BJ (cell line): ENCODE measurements around the gene WFIKKN1. TPM values are rescaled to one million over a fixed set of nuclear protein-coding genes. Genes with fewer than 3 reads are reported as not detected.

Experiments
- CTCF ChIA-PET: fragments of 350-600 bp; formaldehyde crosslinking; extraction: SDS; loops from one replicate; lab custom pipeline; 2021; ENCODE audit warnings: antibody characterized with exemption, inconsistent platforms; lab: Yijun Ruan, JAX
- POLR2A ChIA-PET: fragments of 300-600 bp; sonication (Branson Sonifier 250); formaldehyde crosslinking; extraction: SDS; loops from one replicate; lab custom pipeline; 2021; ENCODE audit warnings: antibody characterized with exemption; lab: Charles Lee
- DNase-seq: peaks from one replicate; pipeline ENCODE4 v3.0.0-alpha.2; 2011; ENCODE audit warnings: low read depth
- H3K27me3 ChIP-seq: 2 replicates; pipeline ENCODE4 v1.6.0; 2011; ENCODE audit warnings: low read length; ENCODE audit not compliant: control insufficient read depth, insufficient read depth
- H3K36me3 ChIP-seq: 2 replicates; pipeline ENCODE4 v1.5.1; 2011; ENCODE audit warnings: low read length; ENCODE audit not compliant: control insufficient read depth, insufficient read depth
- H3K4me3 ChIP-seq: 2 replicates; pipeline ENCODE4 v1.5.1; 2011; ENCODE audit warnings: low read depth, mild to moderate bottlenecking, control low read depth, low read length
- CTCF ChIP-seq: IDR thresholded peaks from 2 replicates; pipeline ENCODE4 v1.5.1; 2011; ENCODE audit warnings: low read depth, mild to moderate bottlenecking, control low read depth, inconsistent platforms, low read length, moderate library complexity; ENCODE audit not compliant: insufficient read depth
- polyA plus RNA-seq: library from polyadenylated mRNA; depleted of rRNA; stranded (reverse); fragments of >200 nt; gene quantifications from 2 replicates; pipeline ENCODE4 v1.2.3, GENCODE V29; 2011

The WFIKKN1 gene
- polyA plus RNA-seq, 1 experiment: not detected

GRCh38 chr16:591231-591630 is 39.6 kb upstream of the WFIKKN1 start:
- TF ChIP-seq CTCF: no peak
- ChIA-PET CTCF (no interaction called here), POLR2A (no interaction called here)
- Histone ChIP-seq H3K4me3 (peak overlapping the region; percentile 94), H3K36me3 (peaks cover 5% of the 10 kb centered on the region; the same call in 1 of the 2 replicates), H3K27me3 (no peaks in the 10 kb centered on the region)
- no peak for DNase-seq

GRCh38 chr16:591892-592517 is 38.8 kb upstream of the WFIKKN1 start:
- CTCF ChIA-PET: no interaction called here
- H3K4me3 ChIP-seq: no peak overlapping the region
- no peak for DNase-seq
- peaks cover 8% of the 10 kb centered on the region; the same call in 1 of the 2 replicates for H3K36me3 ChIP-seq
- no peak for TF ChIP-seq CTCF
- no peaks in the 10 kb centered on the region for H3K27me3 ChIP-seq
- POLR2A ChIA-PET: no interaction called here

GRCh38 chr16:592518-593306 is 38.1 kb upstream of the WFIKKN1 start:
- no peak for DNase-seq
- Histone ChIP-seq H3K36me3 (peaks cover 8% of the 10 kb centered on the region; the same call in 1 of the 2 replicates), H3K27me3 (no peaks in the 10 kb centered on the region), H3K4me3 (no peak overlapping the region)
- no peak for TF ChIP-seq CTCF
- ChIA-PET POLR2A (no interaction called here), CTCF (interaction anchor here (0.6 to 1.6 kb wide), 3 partner anchors 17 to 347 kb away, joined by 3 to 5 read pairs (median 3); no protein-coding TSS in a partner anchor)

GRCh38 chr16:593406-593805 is 37.4 kb upstream of the WFIKKN1 start:
- no peaks in the 10 kb centered on the region for H3K27me3 ChIP-seq
- POLR2A ChIA-PET: no interaction called here
- no peak for DNase-seq
- CTCF ChIA-PET: interaction anchor here (0.6 to 1.6 kb wide), 2 partner anchors 66 to 348 kb away, joined by 3 to 5 read pairs; no protein-coding TSS in a partner anchor
- no peak for TF ChIP-seq CTCF
- H3K4me3 ChIP-seq: no peak overlapping the region
- peaks cover 8% of the 10 kb centered on the region; the same call in 1 of the 2 replicates for H3K36me3 ChIP-seq

- CTCF ChIA-PET: interaction anchor here (0.6 to 1.6 kb wide), 2 partner anchors 66 to 348 kb away, joined by 3 to 5 read pairs; no protein-coding TSS in a partner anchor
- Histone ChIP-seq H3K36me3 (peaks cover 8% of the 10 kb centered on the region; the same call in 1 of the 2 replicates), H3K4me3 (no peak overlapping the region), H3K27me3 (no peaks in the 10 kb centered on the region)
- DNase-seq: no peak
- no peak for TF ChIP-seq CTCF
- POLR2A ChIA-PET: no interaction called here
Observed at GRCh38 chr16:593807-594206, 37.0 kb upstream of the WFIKKN1 start.
